K562 (cell line): ENCODE measurements around the gene GADD45GIP1. TPM values are rescaled to one million over a fixed set of nuclear protein-coding genes. Genes with fewer than 3 reads are reported as not detected.

ENCODE experiments used
- ATF2 ChIP-seq: sonication (generic); formaldehyde crosslinking; IDR thresholded peaks from 2 replicates; pipeline ENCODE4 v1.8.1; 2022; ENCODE audit warnings: missing genetic modification reagents
- CBX3 ChIP-seq, 2 experiments: IDR thresholded peaks; 1 replicate in 1 of 2; 2 replicates in 1 of 2; pipeline ENCODE4 v1.6.1; 2012; ENCODE audit warnings: inconsistent platforms in 2 of 2, low read length in 2 of 2, borderline replicate concordance in 1 of 2, control low read depth in 1 of 2
- GTF3C2 ChIP-seq: IDR thresholded peaks from 3 replicates; pipeline ENCODE4 v1.6.1; 2011; ENCODE audit warnings: borderline replicate concordance, mild to moderate bottlenecking, moderate library complexity; ENCODE audit not compliant: insufficient read length; ENCODE audit errors: extremely low read depth
- HDAC8 ChIP-seq: fragments of 450-650 bp; IDR thresholded peaks from 2 replicates; pipeline ENCODE4 v1.6.1; 2016; ENCODE audit warnings: mild to moderate bottlenecking, missing genetic modification characterization, moderate library complexity, missing compliant biosample characterization
- HES1 ChIP-seq: fragments of 450-650 bp; IDR thresholded peaks from 2 replicates; pipeline ENCODE4 v1.6.1; 2016; ENCODE audit warnings: low read depth, mild to moderate bottlenecking, moderate library complexity
- PCBP2 ChIP-seq: fragments of 200-400 bp; formaldehyde crosslinking; IDR thresholded peaks from 2 replicates; pipeline ENCODE4 v1.6.1; 2018; ENCODE audit warnings: low read length, low read depth, mild to moderate bottlenecking, moderate library complexity; ENCODE audit not compliant: poor library complexity, severe bottlenecking
- POLR3A ChIP-seq: IDR thresholded peaks from 2 replicates; pipeline ENCODE4 v1.6.1; 2011; ENCODE audit warnings: borderline replicate concordance, mild to moderate bottlenecking, moderate library complexity; ENCODE audit not compliant: insufficient read length, insufficient read depth; ENCODE audit errors: extremely low read depth
- SMARCA5 ChIP-seq: fragments of 450-650 bp; IDR thresholded peaks from 2 replicates; pipeline ENCODE4 v1.6.1; 2016
- SMARCB1 ChIP-seq: IDR thresholded peaks from 2 replicates; pipeline ENCODE4 v1.6.1; 2011; ENCODE audit warnings: improper control_type of control experiment, low read depth; ENCODE audit not compliant: insufficient read length
- SNAPC5 ChIP-seq: fragments of 250-450 bp; sonication (Bioruptor Pico); IDR thresholded peaks from 2 replicates; pipeline ENCODE4 v1.8.0; 2021; ENCODE audit warnings: moderate library complexity, mild to moderate bottlenecking, inconsistent platforms
- STAT5A ChIP-seq: IDR thresholded peaks from 2 replicates; pipeline ENCODE4 v1.6.1; 2012; ENCODE audit warnings: low read length, inconsistent platforms, borderline replicate concordance
- XRCC5 ChIP-seq: fragments of 200-400 bp; formaldehyde crosslinking; IDR thresholded peaks from 2 replicates; pipeline ENCODE4 v1.6.1; 2017; ENCODE audit warnings: low read depth, mild to moderate bottlenecking, low read length
- ZBTB43 ChIP-seq: sonication (generic); formaldehyde crosslinking; IDR thresholded peaks from 2 replicates; pipeline ENCODE4 v1.8.0; 2023; ENCODE audit warnings: mild to moderate bottlenecking, missing genetic modification reagents
- ZMIZ1 ChIP-seq, 2 experiments: fragments of 150-350 bp in 1 of 2; IDR thresholded peaks; 2 replicates each; pipeline ENCODE4 v1.6.1; 2012 to 2016; ENCODE audit warnings: low read depth in 2 of 2, low read length in 2 of 2, mild to moderate bottlenecking in 1 of 2, moderate library complexity in 1 of 2
- ZNF263 ChIP-seq: sonication (generic); formaldehyde crosslinking; IDR thresholded peaks from 2 replicates; pipeline ENCODE4 v1.8.0; 2022; ENCODE audit warnings: mild to moderate bottlenecking, missing genetic modification reagents, borderline replicate concordance
- ZNF408 ChIP-seq: fragments of 250-450 bp; sonication (Bioruptor Pico); IDR thresholded peaks from 2 replicates; pipeline ENCODE4 v1.4.0; 2020; ENCODE audit warnings: low read depth, mild to moderate bottlenecking, moderate library complexity
- polyA plus RNA-seq, 8 experiments: library from polyadenylated mRNA; depleted of rRNA in 4 of 8; stranded (reverse) in 5 of 8; unstranded in 3 of 8; fragments of >200 nt; fragmentation: Nextera tagmentation in 2 of 8; fragmentation: Illumina TruSeq in 1 of 8; extraction: Ambion mirVana in 2 of 8; extraction: Trizol in 1 of 8; gene quantifications; 2 replicates each; pipeline versions ENCODE4 v1.2.1 to v1.2.3, GENCODE V29; 2011 to 2014; ENCODE audit warnings: inconsistent platforms in 1 of 8, missing spikeins in 1 of 8
- total RNA-seq, 7 experiments: library from RNA; depleted of rRNA in 6 of 7; stranded (reverse); fragments of >200 nt in 6 of 7; fragmentation: Illumina TruSeq in 2 of 7; extraction: Trizol in 2 of 7; gene quantifications; 2 replicates each; pipeline versions ENCODE4 v1.2.1 to v1.2.3, GENCODE V29; 2011 to 2021; ENCODE audit warnings: low replicate concordance in 1 of 7

GADD45GIP1 gene
- total and polyA plus RNA-seq, 9 of the 15 experiments (the other 6 are each of a cell fraction or from before 2014, with no cell fraction given) = 5.1 to 161 (median 29.2) TPM

GRCh38 chr19:12983542-12984142, 26.6 kb upstream of the GADD45GIP1 start (continued):
- 0 out of 4 replicates have a peak, but pooled peaks of 1 of the 2 experiments have one; percentile 14 for TF ChIP-seq ZMIZ1 (IDR thresholded peaks at IDR 0.05; ENCODE audit: low read depth in 2 of 2, low read length in 2 of 2)
- TF ChIP-seq SMARCB1 = no peak
- no peak for TF ChIP-seq SNAPC5 (CRISPR knock-in tag)
- TF ChIP-seq ATF2 (CRISPR knock-in tag) = no peak
- peak; percentile 70 for TF ChIP-seq HDAC8
- TF ChIP-seq PCBP2 = no peak
- no peak for TF ChIP-seq CBX3 (IDR thresholded peaks at IDR 0.05; ENCODE audit: borderline replicate concordance in 1 of 2, low read length in 2 of 2)
- TF ChIP-seq ZNF408 (CRISPR knock-in tag) = no peak
- TF ChIP-seq HES1 = no peak
- TF ChIP-seq ZNF263 (CRISPR knock-in tag) = peak; percentile 80
- TF ChIP-seq ZBTB43 (CRISPR knock-in tag) = peak; percentile 13; the same call in 1 of the 2 replicates
- TF ChIP-seq GTF3C2 = no peak
- no peak for TF ChIP-seq POLR3A
- peak; percentile 75; the same call in 1 of the 2 replicates for TF ChIP-seq XRCC5
- peak; percentile 83 for TF ChIP-seq SMARCA5
- no peak for TF ChIP-seq STAT5A
